IPS-11a (cell line): ENCODE results near the gene LIPT2.
A peak's percentile ranks its signal among the peaks of the same experiment; 100 is the strongest.
"Not testable (repeated sequence)": the region's sequence is repeated elsewhere in the genome, so short reads cannot be mapped to it uniquely, and the experiment has no call there.

Experiments
- H3K4me3 ChIP-seq: one replicate; pipeline ENCODE4 v1.5.1; 2013; ENCODE audit warnings: low read depth, low read length, control low read depth

Gene LIPT2

GRCh38 chr11:74492974-74493790, at the start of gene LIPT2:
TSS of gene LIPT2 (minus strand) at chr11:74493724. CDS start at chr11:74493703, 21 bp downstream.
- peak within 1 kb of the TSS; percentile 80 for H3K4me3 ChIP-seq

GRCh38 chr11:74541466-74541865, 47.9 kb upstream of the LIPT2 start:
- H3K4me3 ChIP-seq = no peak overlapping the region

GRCh38 chr11:74540270-74540669, 46.7 kb upstream of the LIPT2 start:
- H3K4me3 ChIP-seq = no peak overlapping the region

- H3K4me3 ChIP-seq = no peak overlapping the region
These were observed 45.2 kb upstream of the LIPT2 start for GRCh38 chr11:74538680-74539079.

DNA sequence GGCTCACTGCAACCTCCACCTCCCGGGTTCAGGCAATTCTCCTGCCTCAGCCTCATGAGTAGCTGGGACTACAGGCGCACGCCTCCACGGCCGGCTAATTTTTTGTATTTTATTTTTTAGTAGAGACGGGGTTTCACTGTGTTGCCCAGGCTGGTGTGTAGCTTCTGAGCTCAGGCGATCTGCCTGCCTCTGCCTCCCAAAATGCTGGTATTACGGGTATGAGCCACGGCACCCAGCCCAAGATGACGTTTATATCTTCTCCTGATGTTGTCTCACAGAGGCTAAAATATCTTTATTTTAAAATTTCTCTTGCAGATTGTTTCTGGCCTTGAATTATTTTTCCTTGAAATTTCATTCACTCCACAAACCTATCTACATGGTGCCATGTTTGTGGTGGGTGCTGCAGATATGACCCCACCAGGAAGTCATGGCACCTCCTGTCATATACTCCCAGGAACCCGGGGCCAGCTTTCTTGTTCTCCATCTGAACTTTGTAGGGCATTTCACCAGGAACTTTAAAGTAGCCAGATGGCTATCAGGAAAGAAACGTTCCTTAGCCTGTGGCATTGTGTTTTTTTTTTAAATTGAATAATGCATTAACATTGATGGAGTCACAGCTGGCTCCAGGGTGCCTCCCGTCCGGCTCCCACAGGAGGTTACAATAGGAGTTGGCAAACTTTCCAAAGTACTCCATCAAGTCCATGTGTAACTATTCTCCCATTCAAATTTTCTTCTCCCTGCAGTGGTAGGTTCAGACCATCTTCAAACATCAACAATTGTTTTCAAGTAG, 42.0 kb upstream of the LIPT2 start:
- H3K4me3 ChIP-seq = no peak overlapping the region

DNA sequence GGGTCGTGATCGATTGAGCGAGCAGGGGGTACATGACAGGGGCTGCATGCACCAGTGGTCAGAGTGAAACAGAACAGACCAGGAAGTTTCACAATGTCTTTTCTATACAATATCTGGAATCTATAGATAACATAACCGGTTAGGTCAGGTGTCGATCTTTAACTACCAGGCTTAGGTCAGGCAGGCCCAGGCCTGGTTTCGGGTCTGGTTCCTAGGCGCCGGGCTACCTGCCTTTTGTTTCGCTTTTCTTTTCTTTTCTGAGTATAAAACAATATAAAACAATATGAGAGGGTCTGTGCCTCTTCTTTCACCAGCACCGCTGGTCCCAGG, 41.4 kb upstream of the LIPT2 start:
- not testable (repeated sequence) for H3K4me3 ChIP-seq

- H3K4me3 ChIP-seq = no peak overlapping the region
These were observed 40.9 kb upstream of the LIPT2 start for GRCh38 chr11:74534216-74534945.

DNA sequence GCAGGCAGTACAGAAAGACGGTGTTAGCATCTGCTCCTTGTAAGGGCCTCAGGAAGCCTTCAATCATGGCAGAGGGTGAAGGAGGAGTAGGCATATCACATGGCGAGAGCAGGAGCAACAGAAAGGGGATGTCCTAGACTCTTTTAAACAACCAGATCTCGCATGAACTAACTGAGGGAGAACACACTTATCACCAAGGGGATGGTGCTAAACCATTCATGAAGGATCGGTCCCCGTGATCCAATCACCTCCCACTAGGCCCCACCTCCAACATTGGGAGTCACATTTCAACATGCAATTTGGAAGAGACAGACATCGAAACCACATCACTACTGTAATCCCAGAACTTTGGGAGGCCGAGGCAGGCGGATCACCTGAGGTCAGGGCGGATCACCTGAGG, 39.9 kb upstream of the LIPT2 start:
- H3K4me3 ChIP-seq = no peak overlapping the region

DNA sequence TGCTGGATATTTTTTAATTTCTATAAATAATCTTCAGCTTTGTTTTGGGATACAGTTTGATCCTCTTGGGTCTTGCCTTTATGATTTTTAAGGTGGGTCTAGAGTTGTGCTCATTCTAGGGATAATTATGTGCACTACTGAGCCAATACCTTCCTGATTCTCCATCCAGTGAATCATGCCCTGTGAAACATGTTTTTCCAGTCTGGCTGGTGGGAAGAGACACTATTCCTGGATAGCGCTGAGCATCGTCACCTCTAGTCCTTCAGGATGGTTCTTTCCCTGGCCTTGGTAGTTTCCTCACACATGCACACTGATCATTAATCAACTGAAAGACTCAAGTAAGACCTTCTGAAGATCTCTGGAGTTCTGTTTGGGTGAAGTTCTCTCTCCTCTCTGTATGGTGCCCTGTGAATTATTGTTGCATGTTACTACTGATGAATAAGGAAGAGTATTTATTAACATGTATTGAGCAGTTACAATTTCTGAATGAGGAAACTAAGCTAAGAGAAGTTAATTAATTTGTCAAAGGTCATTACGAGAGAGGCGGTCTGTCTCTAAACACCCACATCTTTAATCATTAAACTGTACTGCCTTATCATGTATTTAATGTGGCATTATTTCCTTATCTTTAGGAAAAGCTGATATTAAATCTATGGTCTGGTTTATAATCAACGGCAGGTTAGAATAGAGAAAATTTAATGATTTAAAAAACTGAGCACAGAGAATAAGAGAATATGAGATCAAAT, 39.1 kb upstream of the LIPT2 start:
- H3K4me3 ChIP-seq = no peak overlapping the region

DNA sequence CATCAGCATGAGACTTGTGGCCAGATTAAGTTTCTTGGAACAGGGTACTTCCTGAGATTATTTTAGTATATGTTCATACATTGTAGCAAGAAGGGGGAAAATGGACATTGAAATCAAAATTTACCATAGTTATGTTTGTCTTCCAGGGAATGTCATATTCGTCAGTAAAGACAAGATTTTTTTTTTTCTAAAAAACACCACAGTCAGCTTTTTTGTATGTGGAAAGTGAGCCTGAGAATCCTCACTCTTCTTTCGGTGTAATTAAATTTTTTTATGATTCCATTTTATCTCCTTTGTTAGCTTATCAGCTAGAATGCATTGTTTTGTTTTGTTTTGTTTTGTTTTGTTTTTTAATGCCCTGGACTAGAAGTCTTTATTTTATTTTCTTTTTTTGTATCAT, 31.5 kb upstream of the LIPT2 start:
- no peak overlapping the region for H3K4me3 ChIP-seq

DNA sequence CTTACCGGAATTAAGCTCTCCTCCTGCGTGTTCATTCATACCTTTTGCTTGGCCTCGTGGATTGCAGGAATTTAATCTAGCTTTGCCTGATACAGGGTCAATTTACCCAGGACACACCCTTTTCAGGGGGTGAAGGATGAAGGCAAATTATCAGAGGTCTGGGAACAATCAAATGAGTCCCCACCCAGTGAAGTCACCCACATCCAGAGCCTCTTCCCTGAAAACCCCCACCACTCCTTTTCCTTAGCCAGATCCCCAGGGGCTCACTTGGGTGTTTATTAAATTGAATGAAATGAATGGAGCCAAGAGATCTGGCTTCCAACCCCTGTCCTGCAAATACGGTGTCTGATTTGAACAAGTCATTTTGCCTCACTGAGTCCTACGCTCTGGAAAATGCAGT, 31.0 kb upstream of the LIPT2 start:
- H3K4me3 ChIP-seq = no peak overlapping the region

- H3K4me3 ChIP-seq = no peak overlapping the region
These were observed 29.3 kb upstream of the LIPT2 start for GRCh38 chr11:74522776-74523175.

- H3K4me3 ChIP-seq = no peak overlapping the region
These were observed 28.2 kb upstream of the LIPT2 start for GRCh38 chr11:74521666-74522252.

GRCh38 chr11:74520927-74521665, 27.6 kb upstream of the LIPT2 start:
- H3K4me3 ChIP-seq = no peak overlapping the region

DNA sequence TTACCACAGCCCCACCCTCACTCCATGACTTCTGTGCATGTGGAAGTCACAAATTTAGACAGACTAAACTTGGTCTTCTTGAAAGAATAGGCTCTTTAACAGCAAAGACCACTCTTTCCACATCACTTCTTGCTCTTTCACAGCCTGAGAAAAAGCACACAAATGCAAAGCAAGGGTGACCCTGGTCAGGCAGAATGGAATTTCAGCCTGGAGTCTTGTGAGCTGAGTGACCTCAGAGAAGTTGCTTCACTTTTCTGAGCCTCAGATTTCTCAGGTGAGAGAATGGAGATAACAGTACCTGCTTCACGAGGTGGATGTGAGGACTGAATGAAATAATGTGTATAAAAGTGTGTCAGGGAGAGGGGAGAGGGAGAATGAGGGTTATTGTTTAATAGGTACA, 26.8 kb upstream of the LIPT2 start:
- no peak overlapping the region for H3K4me3 ChIP-seq

GRCh38 chr11:74519710-74520109, 26.2 kb upstream of the LIPT2 start:
- H3K4me3 ChIP-seq = no peak overlapping the region

DNA sequence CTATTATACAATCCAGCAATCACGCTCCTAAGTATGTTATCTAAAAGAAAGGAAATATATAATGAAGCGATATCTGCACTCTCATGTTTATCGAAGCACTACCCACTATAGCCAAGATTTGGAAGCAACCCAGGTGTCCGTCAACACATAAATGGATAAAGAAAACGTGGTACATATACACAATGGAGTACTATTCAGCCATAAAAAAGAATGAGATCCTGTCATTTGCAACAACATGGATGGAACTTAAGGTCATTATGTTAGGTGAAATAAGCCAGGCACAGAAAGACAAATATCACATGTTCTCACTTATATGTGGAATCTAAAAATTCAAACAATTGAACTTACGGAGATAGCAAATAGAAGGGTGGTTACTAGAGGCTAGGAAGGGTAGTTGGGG, 24.1 kb upstream of the LIPT2 start:
- H3K4me3 ChIP-seq = not testable (repeated sequence)

DNA sequence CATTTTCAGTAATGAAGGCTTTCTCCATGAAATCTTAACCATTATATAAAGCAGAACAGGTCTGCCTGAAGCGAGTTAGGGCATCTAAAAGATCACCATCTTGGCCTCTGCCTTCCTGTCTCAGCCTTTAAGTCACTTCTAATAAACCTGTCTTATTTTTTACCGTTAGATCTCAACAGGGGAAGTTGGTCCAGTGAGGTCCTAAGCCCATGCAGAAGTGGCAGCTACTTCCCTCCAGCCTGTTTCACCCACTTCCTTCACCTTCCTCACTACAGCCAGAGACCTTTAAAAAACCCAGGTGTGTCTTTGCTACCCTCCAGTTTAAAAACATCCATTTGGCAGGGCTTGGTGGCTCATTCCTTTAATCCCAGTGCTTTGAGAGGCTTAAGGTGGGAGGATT, 14.1 kb upstream of the LIPT2 start:
- no peak overlapping the region for H3K4me3 ChIP-seq

DNA sequence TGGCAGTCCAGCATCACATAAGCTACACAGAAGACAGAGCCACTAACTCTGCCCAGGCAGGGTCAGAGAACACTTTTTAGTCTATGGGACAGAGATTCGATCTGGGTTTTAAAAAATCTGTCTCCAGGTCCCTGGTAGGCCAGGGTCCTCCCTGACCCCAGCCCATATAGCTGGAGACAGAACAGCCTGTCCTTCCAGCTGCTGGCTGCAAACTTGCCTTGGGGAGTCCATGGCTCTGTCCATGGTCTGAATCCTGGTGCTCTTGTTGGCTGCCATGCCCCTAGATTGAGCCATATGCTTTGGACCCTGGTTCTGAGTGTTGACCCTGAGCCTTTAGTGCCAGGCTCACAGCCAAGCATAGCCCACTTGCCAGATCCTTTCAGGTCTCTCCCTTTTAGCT, 13.3 kb upstream of the LIPT2 start:
- H3K4me3 ChIP-seq = no peak overlapping the region

DNA sequence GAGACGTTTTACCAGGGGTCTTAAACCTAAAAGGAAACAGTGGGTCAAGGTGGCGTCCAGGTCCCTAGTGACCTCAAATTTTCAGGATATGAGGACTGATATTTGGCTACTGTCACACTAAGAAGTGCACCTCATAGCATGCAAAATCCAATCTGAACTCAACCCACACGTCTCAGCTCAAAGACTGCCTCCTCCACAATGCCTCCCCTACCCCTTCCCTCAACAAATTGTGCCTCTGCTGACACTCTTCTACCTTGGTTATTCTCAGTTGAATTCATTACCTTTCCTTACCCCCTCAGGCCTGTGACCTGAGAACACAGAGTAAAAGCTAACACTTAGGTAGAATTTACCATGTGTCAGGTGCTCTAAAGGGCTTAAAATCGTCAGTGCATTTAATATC, 12.4 kb upstream of the LIPT2 start:
- H3K4me3 ChIP-seq = no peak overlapping the region
